Measurements from ENCODE around the gene SELENOS.

SELENOS gene

DNA sequence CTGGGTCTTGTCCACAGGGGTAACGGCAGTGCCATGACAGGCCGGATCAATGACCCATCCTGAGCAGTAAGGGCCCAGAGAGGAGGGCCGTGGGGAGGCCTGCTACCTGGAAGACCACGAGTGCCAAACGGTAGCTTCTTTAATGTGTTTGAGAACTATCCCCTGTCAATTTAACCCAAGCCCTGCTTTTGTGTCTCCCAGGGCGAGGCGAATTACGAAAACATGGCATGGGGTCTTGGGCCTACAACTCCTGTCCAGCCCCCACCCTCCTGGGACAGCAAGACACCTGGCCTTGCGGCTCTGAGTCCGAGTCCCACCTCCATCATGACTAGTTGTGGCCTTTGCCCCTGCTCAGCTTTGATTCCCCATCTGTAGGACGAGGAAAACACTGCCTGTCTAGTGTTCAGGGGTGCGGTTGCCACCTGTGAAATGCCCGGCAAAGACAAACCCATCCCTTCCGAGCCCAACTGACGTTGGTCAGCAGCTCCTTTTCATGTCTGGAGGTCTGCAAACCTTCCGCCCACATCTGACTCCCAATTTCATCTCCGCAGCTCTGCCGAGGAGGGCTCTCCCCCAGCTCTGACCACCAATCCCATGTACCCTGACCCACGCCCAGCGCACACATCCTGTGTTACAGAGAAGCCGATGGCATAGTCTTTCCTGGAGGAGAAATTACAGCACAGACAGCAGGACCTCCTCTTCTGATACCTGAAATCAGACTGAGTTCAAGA, 46.7 kb upstream of the SELENOS start:
- no peak overlapping the region for H3K4me3 ChIP-seq (ENCODE audit: low read depth, low read length)
- TF ChIP-seq, protein P1, sequence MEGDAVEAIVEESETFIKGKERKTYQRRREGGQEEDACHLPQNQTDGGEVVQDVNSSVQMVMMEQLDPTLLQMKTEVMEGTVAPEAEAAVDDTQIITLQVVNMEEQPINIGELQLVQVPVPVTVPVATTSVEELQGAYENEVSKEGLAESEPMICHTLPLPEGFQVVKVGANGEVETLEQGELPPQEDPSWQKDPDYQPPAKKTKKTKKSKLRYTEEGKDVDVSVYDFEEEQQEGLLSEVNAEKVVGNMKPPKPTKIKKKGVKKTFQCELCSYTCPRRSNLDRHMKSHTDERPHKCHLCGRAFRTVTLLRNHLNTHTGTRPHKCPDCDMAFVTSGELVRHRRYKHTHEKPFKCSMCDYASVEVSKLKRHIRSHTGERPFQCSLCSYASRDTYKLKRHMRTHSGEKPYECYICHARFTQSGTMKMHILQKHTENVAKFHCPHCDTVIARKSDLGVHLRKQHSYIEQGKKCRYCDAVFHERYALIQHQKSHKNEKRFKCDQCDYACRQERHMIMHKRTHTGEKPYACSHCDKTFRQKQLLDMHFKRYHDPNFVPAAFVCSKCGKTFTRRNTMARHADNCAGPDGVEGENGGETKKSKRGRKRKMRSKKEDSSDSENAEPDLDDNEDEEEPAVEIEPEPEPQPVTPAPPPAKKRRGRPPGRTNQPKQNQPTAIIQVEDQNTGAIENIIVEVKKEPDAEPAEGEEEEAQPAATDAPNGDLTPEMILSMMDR (IDR thresholded peaks at IDR 0.05; ENCODE audit: insufficient read depth, low read length, missing control alignments): no peak
- no peak for DNase-seq (ENCODE audit: low read depth, low spot score)
- POLR2A ChIA-PET: no interaction called here
- CTCF ChIA-PET: no interaction called here

GRCh38 chr15:101322854-101323477, 45.7 kb upstream of the SELENOS start:
- H3K4me3 ChIP-seq (ENCODE audit: low read depth, low read length): no peak overlapping the region
- POLR2A ChIA-PET: no interaction called here
- DNase-seq (ENCODE audit: low read depth, low spot score): no peak
- TF ChIP-seq, protein P1 (IDR thresholded peaks at IDR 0.05; ENCODE audit: insufficient read depth, low read length, missing control alignments): no peak
- CTCF ChIA-PET: no interaction called here

GRCh38 chr15:101322016-101322695, 44.9 kb upstream of the SELENOS start:
- no peak overlapping the region for H3K4me3 ChIP-seq (ENCODE audit: low read depth, low read length)
- no peak for DNase-seq (ENCODE audit: low read depth, low spot score)
- TF ChIP-seq, protein P1 (IDR thresholded peaks at IDR 0.05; ENCODE audit: insufficient read depth, low read length, missing control alignments): no peak
- POLR2A ChIA-PET: no interaction called here
- CTCF ChIA-PET: interaction anchor here (4.5 to 5.9 kb wide), 2 partner anchors 19 to 319 kb away, joined by 18 to 40 read pairs; no protein-coding TSS in a partner anchor

DNA sequence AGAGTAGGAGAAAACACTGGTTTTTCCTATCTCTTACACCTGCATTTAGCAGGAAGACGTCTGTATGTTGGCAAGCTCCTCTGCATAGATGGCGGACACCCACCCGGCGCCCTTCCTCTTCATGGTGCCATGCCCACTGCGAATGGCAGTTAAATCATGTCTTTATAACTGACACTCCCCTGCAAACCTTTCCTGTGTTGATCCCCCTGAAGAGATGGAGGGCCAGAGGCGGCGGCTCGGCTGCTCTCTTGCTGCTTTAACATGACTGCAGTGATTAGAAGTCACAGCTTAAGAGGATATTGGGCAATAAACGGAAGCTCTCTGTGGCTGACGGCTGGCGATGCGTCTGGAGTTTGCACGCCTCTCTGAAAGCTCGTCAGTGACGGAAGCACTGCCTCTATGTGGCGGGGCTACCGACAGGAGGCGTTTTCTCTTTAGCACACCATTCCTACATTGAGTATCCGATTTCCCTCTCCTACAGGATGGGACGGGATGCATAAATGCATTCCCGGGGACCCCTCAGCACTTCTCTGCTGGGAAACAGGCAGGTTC, 43.3 kb upstream of the SELENOS start:
- no peak for DNase-seq (ENCODE audit: low read depth, low spot score)
- POLR2A ChIA-PET: no interaction called here
- CTCF ChIA-PET: interaction anchor here (0.7 to 5.9 kb wide), 3 partner anchors 17 to 320 kb away, joined by 3 to 40 read pairs (median 18); no protein-coding TSS in a partner anchor
- TF ChIP-seq, protein P1 (IDR thresholded peaks at IDR 0.05; ENCODE audit: insufficient read depth, low read length, missing control alignments): peak; percentile 38
- no peak overlapping the region; the same call in 1 of the 2 replicates for H3K4me3 ChIP-seq (ENCODE audit: low read depth, low read length)

DNA sequence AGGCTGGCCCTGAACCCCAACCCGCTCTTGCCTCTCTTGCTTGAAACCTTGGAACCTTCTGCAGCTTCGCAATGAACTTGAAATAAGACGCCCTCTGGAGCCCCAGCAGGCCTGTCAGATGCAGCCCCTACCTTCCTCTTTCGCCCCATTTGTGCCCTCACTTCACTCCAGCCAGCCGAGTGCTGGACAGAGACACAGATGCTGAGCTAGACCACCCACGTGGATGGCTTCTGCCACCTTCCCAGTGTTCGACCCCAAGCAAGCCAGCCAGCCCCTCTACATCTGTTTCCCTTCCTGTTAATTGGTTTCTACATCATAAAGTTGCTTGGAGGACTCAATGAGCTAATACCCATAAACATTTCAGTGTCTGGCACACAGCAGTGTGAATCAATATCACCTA, 41.6 kb upstream of the SELENOS start:
- CTCF ChIA-PET: interaction anchor here (4.5 to 5.9 kb wide), 2 partner anchors 16 to 322 kb away, joined by 18 to 40 read pairs; no protein-coding TSS in a partner anchor
- POLR2A ChIA-PET: no interaction called here
- DNase-seq (ENCODE audit: low read depth, low spot score): no peak
- TF ChIP-seq, protein P1 (IDR thresholded peaks at IDR 0.05; ENCODE audit: insufficient read depth, low read length, missing control alignments): no peak
- H3K4me3 ChIP-seq (ENCODE audit: low read depth, low read length): no peak overlapping the region

Data from AG04449 (cell line).